Astrocyte (in vitro differentiated cells and primary cell): ENCODE data around the gene KY. TPM values are rescaled to one million over a fixed set of nuclear protein-coding genes. Genes with fewer than 3 reads are reported as not detected.

Source experiments
- DNase-seq: peaks from one replicate; pipeline ENCODE4 v3.0.0-alpha.2; 2010; ENCODE audit warnings: low read depth
- FAIRE-seq: peaks from 2 replicates; lab custom pipeline; 2011; peaks lifted over from hg19 to GRCh38; lab: Jason Lieb, UNC
- H2AFZ ChIP-seq: 2 replicates; pipeline ENCODE4 v1.6.0; 2012; ENCODE audit warnings: low read depth, low read length, inconsistent platforms
- H3K27ac ChIP-seq: 2 replicates; pipeline ENCODE4 v1.5.1; 2011; ENCODE audit warnings: low read depth, low read length, inconsistent platforms
- H3K27me3 ChIP-seq: 2 replicates; pipeline ENCODE4 v1.6.0; 2011; ENCODE audit warnings: low read length, inconsistent platforms; ENCODE audit not compliant: insufficient read depth
- H3K36me3 ChIP-seq: 2 replicates; pipeline ENCODE4 v1.5.1; 2011; ENCODE audit warnings: low read length, inconsistent platforms; ENCODE audit not compliant: insufficient read depth
- H3K4me1 ChIP-seq: 2 replicates; pipeline ENCODE4 v1.5.1; 2011; ENCODE audit warnings: low read length, inconsistent platforms; ENCODE audit not compliant: insufficient read depth
- H3K4me2 ChIP-seq: 2 replicates; pipeline ENCODE4 v1.6.0; 2012; ENCODE audit warnings: low read length, inconsistent platforms
- H3K4me3 ChIP-seq: 2 replicates; pipeline ENCODE4 v1.5.1; 2011; ENCODE audit warnings: low read depth, mild to moderate bottlenecking, low read length, inconsistent platforms; ENCODE audit not compliant: insufficient read depth
- H3K79me2 ChIP-seq: 2 replicates; pipeline ENCODE4 v1.6.0; 2012; ENCODE audit warnings: mild to moderate bottlenecking, low read length, inconsistent platforms; ENCODE audit not compliant: insufficient read depth
- H3K9ac ChIP-seq: 2 replicates; pipeline ENCODE4 v1.6.0; 2012; ENCODE audit warnings: mild to moderate bottlenecking, low read length, inconsistent platforms
- H3K9me3 ChIP-seq: 2 replicates; pipeline ENCODE4 v1.5.1; 2012; ENCODE audit warnings: low read depth, mild to moderate bottlenecking, low read length, inconsistent platforms; ENCODE audit not compliant: insufficient read depth
- H4K20me1 ChIP-seq: 2 replicates; pipeline ENCODE4 v1.6.0; 2012; ENCODE audit warnings: low read length, inconsistent platforms; ENCODE audit not compliant: insufficient read depth
- H3K27ac Mint-ChIP-seq: one replicate; pipeline ENCODE4 v1.8.0; 2021; ENCODE audit warnings: mild to moderate bottlenecking, mixed read lengths; ENCODE audit not compliant: unreplicated experiment
- H3K27me3 Mint-ChIP-seq: one replicate; pipeline ENCODE4 v1.8.0; 2021; ENCODE audit warnings: low read depth, mixed read lengths; ENCODE audit not compliant: unreplicated experiment
- H3K36me3 Mint-ChIP-seq: one replicate; pipeline ENCODE4 v1.8.0; 2021; ENCODE audit warnings: low read depth, mixed read lengths; ENCODE audit not compliant: unreplicated experiment
- H3K4me1 Mint-ChIP-seq: one replicate; pipeline ENCODE4 v1.8.0; 2021; ENCODE audit warnings: low read depth, mixed read lengths; ENCODE audit not compliant: unreplicated experiment
- H3K4me3 Mint-ChIP-seq: one replicate; pipeline ENCODE4 v1.8.0; 2021; ENCODE audit warnings: mild to moderate bottlenecking, moderate library complexity, mixed read lengths; ENCODE audit not compliant: unreplicated experiment
- H3K9me3 Mint-ChIP-seq: one replicate; pipeline ENCODE4 v1.8.0; 2021; ENCODE audit warnings: mild to moderate bottlenecking, mixed read lengths; ENCODE audit not compliant: unreplicated experiment
- EZH2 ChIP-seq: IDR thresholded peaks from 2 replicates; pipeline ENCODE4 v1.6.1; 2012; ENCODE audit warnings: mild to moderate bottlenecking, low read length, inconsistent platforms; ENCODE audit not compliant: insufficient read depth
- total RNA-seq: library from RNA; stranded (reverse); gene quantifications from 2 replicates; pipeline ENCODE4 v1.2.1, GENCODE V29; 2021
- TF ChIP-seq, protein P1 (sequence below): IDR thresholded peaks from 2 replicates; pipeline ENCODE4 v1.5.1; 2011; ENCODE audit warnings: low read depth, mild to moderate bottlenecking, inconsistent platforms, low read length, moderate library complexity; ENCODE audit not compliant: insufficient read depth

The KY gene
- total RNA-seq, 1 donor from 2014 or later: 0.11 TPM

GRCh38 chr3:134609821-134610431 is 40.9 kb downstream of the KY start:
- no peak overlapping the region for H3K4me3 ChIP-seq

GRCh38 chr3:134608771-134609435 is 41.9 kb downstream of the KY start:
- Mint-ChIP-seq H3K27ac (no peak overlapping the region), H3K4me3 (no peak overlapping the region), H3K36me3 (no peaks in the 10 kb centered on the region), H3K27me3 (peaks cover 62% of the 10 kb centered on the region), H3K9me3 (no peaks in the 10 kb centered on the region), H3K4me1 (no peaks in the 10 kb centered on the region)
- Histone ChIP-seq H3K27me3 (no peaks in the 10 kb centered on the region), H3K4me1 (no peaks in the 10 kb centered on the region), H2AFZ (no peak overlapping the region), H3K79me2 (no peaks in the 10 kb centered on the region), H4K20me1 (no peaks in the 10 kb centered on the region), H3K4me2 (no peak overlapping the region), H3K9ac (no peak overlapping the region), H3K9me3 (no peaks in the 10 kb centered on the region), H3K36me3 (no peaks in the 10 kb centered on the region), H3K27ac (no peak overlapping the region), H3K4me3 (no peak overlapping the region)
- TF ChIP-seq, protein P1, sequence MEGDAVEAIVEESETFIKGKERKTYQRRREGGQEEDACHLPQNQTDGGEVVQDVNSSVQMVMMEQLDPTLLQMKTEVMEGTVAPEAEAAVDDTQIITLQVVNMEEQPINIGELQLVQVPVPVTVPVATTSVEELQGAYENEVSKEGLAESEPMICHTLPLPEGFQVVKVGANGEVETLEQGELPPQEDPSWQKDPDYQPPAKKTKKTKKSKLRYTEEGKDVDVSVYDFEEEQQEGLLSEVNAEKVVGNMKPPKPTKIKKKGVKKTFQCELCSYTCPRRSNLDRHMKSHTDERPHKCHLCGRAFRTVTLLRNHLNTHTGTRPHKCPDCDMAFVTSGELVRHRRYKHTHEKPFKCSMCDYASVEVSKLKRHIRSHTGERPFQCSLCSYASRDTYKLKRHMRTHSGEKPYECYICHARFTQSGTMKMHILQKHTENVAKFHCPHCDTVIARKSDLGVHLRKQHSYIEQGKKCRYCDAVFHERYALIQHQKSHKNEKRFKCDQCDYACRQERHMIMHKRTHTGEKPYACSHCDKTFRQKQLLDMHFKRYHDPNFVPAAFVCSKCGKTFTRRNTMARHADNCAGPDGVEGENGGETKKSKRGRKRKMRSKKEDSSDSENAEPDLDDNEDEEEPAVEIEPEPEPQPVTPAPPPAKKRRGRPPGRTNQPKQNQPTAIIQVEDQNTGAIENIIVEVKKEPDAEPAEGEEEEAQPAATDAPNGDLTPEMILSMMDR: no peak
- no peak for TF ChIP-seq EZH2
- DNase-seq: no peak
- no peak for FAIRE-seq

More at GRCh38 chr3:134609821-134610431, 40.9 kb downstream of the KY start:
- H3K27ac ChIP-seq: no peak overlapping the region
- Mint-ChIP-seq H3K4me1 (no peaks in the 10 kb centered on the region), H3K4me3 (no peak overlapping the region), H3K36me3 (no peaks in the 10 kb centered on the region), H3K27ac (no peak overlapping the region), H3K9me3 (no peaks in the 10 kb centered on the region), H3K27me3 (peaks cover 59% of the 10 kb centered on the region)
- H3K4me2 ChIP-seq: no peak overlapping the region
- FAIRE-seq: no peak
- no peaks in the 10 kb centered on the region for H3K9me3 ChIP-seq
- H4K20me1 ChIP-seq: no peaks in the 10 kb centered on the region
- DNase-seq: no peak
- H3K36me3 ChIP-seq: no peaks in the 10 kb centered on the region
- TF ChIP-seq EZH2: no peak
- TF ChIP-seq, protein P1: no peak
- H2AFZ ChIP-seq: no peak overlapping the region
- H3K79me2 ChIP-seq: no peaks in the 10 kb centered on the region
- no peak overlapping the region for H3K9ac ChIP-seq
- H3K27me3 ChIP-seq: no peaks in the 10 kb centered on the region
- H3K4me1 ChIP-seq: no peaks in the 10 kb centered on the region
